ENCODE measurements around the gene DECR2. TPM values are rescaled to one million over a fixed set of nuclear protein-coding genes. Genes with fewer than 3 reads are reported as not detected.
"Not testable (repeated sequence)": the region's sequence is repeated elsewhere in the genome, so short reads cannot be mapped to it uniquely, and the experiment has no call there.

DECR2 gene
- polyA plus RNA-seq, 3 donors from 2014 or later: 3.6 to 12.9 (median 5.4) TPM

- peak overlapping the region in 2 of 5 donors; percentile 5 to 14 for H3K4me3 Mint-ChIP-seq
Observed at GRCh38 chr16:378821-379182, 22.9 kb upstream of the DECR2 start.

DNA sequence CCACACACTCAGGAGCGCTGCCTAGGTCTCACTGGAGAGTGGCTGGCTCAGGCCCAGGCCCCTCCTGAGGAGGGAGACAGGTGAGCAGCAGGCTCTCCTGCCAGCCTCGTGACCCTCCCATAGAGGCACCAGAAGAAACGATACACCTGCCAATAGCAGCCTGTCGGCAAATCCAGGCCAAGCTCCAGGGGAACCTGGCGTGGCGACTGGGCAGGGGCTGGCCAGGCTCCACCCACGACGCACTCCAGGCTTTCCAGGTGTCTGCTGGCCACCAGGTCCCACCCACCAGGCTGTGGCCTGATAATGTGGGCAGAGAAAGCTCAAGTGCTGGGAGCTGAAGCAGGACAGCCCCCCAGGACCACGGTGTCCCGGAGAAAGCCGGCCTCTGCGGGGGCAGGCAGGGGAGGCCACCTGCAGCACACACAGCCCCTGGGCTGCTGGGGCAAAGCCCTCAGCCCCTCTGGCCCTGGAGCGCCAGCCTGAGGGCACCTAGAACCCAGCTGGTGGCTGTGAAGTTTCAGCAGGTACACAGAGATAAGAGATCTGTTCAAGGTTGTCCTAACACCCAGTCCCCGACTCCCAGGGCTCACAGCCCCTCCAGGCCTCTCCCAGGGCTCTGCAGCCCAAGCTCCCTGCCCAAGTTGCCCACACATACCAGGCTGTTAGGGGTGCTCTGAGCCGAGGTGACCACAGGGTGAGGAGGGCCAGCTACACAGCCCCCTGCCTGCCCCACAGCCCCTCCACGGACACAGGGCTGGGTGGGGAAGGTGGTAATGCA is 22.3 kb upstream of the DECR2 start:
- DNase-seq: no peak
- H3K27me3 Mint-ChIP-seq (ENCODE audit: low read depth in 3 of 3): peaks cover 6 to 11% (median 8%) of the 10 kb centered on the region in 3 donors
- no peaks in the 10 kb centered on the region for H3K9me3 Mint-ChIP-seq
- H3K36me3 Mint-ChIP-seq: no peaks in the 10 kb centered on the region
- peak overlapping the region in 3 of 6 donors; percentile 30 to 55 (median 34) for H3K27ac Mint-ChIP-seq
- peaks cover 15 to 24% of the 10 kb centered on the region in 2 donors for H3K4me1 Mint-ChIP-seq
- H3K4me3 Mint-ChIP-seq: peak overlapping the region; percentile 21 to 80 (median 69)

More at GRCh38 chr16:378821-379182, 22.9 kb upstream of the DECR2 start:
- Mint-ChIP-seq H3K9me3 (no peaks in the 10 kb centered on the region), H3K27me3 (ENCODE audit: low read depth in 3 of 3) (peaks cover 6 to 11% (median 8%) of the 10 kb centered on the region in 3 donors), H3K4me1 (peaks cover 15 to 24% of the 10 kb centered on the region in 2 donors), H3K27ac (no peak overlapping the region), H3K36me3 (no peaks in the 10 kb centered on the region)
- no peak for DNase-seq

DNA sequence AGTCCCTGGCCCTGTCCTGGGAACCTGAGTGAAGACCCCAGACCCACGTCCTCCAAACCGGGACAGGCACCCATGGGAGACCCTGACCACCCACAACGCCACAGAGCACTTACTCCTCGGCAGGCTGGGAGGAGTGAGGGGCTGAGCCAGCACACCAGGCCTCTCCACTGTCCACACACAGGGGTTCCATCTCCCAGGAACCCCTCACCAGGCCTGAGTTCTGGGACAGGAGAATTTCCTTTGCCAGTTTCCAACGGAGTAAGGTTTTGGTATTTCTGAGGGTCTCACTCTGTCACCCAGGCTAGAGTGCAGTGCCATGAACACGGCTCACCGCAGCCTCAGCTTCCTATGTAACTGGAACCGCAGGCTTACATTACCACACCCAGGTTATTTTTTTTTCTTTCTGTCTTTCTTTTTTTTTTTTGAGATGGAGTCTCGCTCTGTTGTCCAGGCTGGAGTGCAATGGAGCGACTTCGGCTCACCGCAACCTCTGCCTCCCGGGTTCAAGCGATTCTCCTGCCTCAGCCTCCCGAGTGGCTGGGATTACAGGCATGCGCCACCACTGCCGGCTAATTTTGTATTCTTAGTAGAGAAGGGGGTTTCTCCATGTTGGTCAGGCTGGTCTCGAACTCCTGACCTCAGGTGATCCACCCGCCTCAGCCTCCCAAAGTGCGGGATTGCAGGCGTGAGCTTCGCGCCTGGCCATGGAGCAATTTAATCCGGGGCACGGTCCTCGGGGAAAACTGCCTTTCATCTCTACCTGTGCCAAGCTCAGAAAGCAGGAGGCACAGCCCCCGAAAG is 21.5 kb upstream of the DECR2 start:
- Mint-ChIP-seq H3K36me3 (no peaks in the 10 kb centered on the region), H3K27me3 (ENCODE audit: low read depth in 3 of 3) (peaks cover 6 to 11% (median 8%) of the 10 kb centered on the region in 3 donors), H3K4me3 (peak overlapping the region; percentile 69 to 80 (median 74)), H3K9me3 (no peaks in the 10 kb centered on the region), H3K27ac (peak overlapping the region in 4 of 6 donors; percentile 16 to 77 (median 60)), H3K4me1 (peaks cover 15 to 24% of the 10 kb centered on the region in 2 donors)
- no peak for DNase-seq

DNA sequence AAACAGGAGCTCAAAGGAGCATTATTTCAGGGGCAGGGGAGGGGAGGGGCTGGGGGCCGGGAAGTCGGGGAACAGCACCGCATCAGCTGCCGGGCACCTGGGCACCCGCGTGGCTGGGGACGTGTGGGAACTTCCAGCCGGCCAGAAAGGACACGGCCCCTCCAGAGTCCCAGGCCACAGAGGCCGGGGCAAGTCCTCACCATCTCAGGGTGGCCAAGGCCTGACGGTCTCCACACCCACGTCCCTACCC is 21.0 kb upstream of the DECR2 start:
- H3K27ac Mint-ChIP-seq: peak overlapping the region in 1 of 6 donors; percentile 45
- H3K9me3 Mint-ChIP-seq: no peaks in the 10 kb centered on the region
- H3K4me1 Mint-ChIP-seq: peaks cover 15 to 24% of the 10 kb centered on the region in 2 donors
- DNase-seq: no peak
- H3K27me3 Mint-ChIP-seq (ENCODE audit: low read depth in 3 of 3): peaks cover 6 to 11% (median 8%) of the 10 kb centered on the region in 3 donors
- H3K36me3 Mint-ChIP-seq: no peaks in the 10 kb centered on the region
- H3K4me3 Mint-ChIP-seq: peak overlapping the region; percentile 55 to 80 (median 73)

GRCh38 chr16:381012-381788 is 20.5 kb upstream of the DECR2 start:
- Mint-ChIP-seq H3K27ac (peak overlapping the region in 1 of 6 donors; percentile 45), H3K27me3 (ENCODE audit: low read depth in 3 of 3) (peaks cover 6 to 11% (median 8%) of the 10 kb centered on the region in 3 donors), H3K9me3 (no peaks in the 10 kb centered on the region), H3K36me3 (no peaks in the 10 kb centered on the region), H3K4me3 (peak overlapping the region; percentile 55 to 78 (median 70)), H3K4me1 (peaks cover 15 to 24% of the 10 kb centered on the region in 2 donors)
- DNase-seq: no peak

DNA sequence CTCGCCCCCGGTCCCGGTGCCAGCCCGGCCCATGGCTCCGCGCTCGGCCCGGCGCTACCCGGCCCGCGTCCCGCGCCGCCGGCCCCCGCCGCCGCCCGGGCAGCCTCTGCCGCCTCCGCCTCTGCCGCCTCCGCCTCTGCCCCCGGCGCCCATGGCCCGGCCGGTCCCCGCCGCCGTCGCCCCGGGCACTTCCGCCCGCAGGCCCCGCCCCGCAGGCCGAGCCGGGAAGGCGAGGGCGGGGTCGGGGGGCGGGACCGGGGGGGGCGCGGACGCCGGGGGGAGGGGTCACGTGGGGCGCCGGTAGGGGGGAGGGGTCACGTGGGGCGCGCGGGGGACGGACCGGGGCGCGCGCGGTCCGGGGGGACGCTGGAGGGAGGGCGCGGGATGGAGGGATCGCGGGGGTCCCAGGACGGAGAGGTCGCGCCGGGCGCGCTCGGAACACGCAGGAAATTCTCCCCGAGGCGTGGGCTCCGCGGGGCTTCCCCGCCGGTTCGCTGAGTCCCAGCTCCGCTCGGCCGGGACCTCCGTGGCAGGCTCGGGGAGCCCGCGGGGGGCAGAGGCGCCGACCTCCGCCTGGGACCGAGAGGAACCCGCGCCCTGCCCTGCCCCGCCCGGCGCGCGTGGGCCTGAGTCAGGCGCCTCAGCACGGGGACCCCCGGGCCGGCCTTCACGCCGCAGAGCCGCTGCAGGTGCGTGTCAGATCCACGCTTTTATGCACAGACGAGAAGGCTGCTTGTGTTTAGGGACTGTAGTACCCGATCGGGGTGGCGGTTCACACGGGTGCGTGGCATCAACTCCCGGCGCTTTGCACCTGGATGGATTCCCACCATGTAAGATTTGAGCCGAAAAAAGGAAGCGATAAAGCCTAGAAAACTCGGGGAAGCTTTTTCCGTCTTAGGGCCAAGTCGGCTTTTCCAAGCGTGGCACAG is 19.6 kb upstream of the DECR2 start, which contains the start of gene PGAP6:
PGAP6 (minus strand) TSS at position 190 of the 929 bp plus-strand sequence; CDS start at position 33, 157 bp downstream.
- Mint-ChIP-seq H3K27me3 (ENCODE audit: low read depth in 3 of 3) (peaks cover 6 to 11% (median 10%) of the 10 kb centered on the region in 3 donors), H3K4me1 (peaks cover 15 to 24% of the 10 kb centered on the region in 2 donors), H3K27ac (peak within 1 kb of the TSS in 5 of 6 donors; percentile 72 to 88 (median 82)), H3K4me3 (peak within 1 kb of the TSS; percentile 87 to 91 (median 88)), H3K9me3 (no peaks in the 10 kb centered on the region), H3K36me3 (no peaks in the 10 kb centered on the region)
- peak; percentile 71 to 75 (median 71) for DNase-seq

GRCh38 chr16:383326-384051 is 18.2 kb upstream of the DECR2 start:
- Mint-ChIP-seq H3K9me3 (no peaks in the 10 kb centered on the region), H3K4me3 (peak overlapping the region; percentile 87 to 91 (median 88)), H3K27me3 (ENCODE audit: low read depth in 3 of 3) (peaks cover 6 to 11% (median 10%) of the 10 kb centered on the region in 3 donors), H3K4me1 (peaks cover 15 to 24% of the 10 kb centered on the region in 2 donors), H3K27ac (peak overlapping the region; percentile 1 to 88 (median 77)), H3K36me3 (no peaks in the 10 kb centered on the region)
- DNase-seq: peak in 1 of 3 donors; percentile 34

- H3K36me3 Mint-ChIP-seq: peaks cover 0 to under 1% (median 0%) of the 10 kb centered on the region in 3 donors
- peaks cover 11 to 14% (median 11%) of the 10 kb centered on the region in 3 donors for H3K27me3 Mint-ChIP-seq (ENCODE audit: low read depth in 3 of 3)
- peaks cover 0 to 3% (median 2%) of the 10 kb centered on the region in 6 donors for H3K9me3 Mint-ChIP-seq
- DNase-seq: no peak
- no peak overlapping the region for H3K27ac Mint-ChIP-seq
- H3K4me3 Mint-ChIP-seq: no peak overlapping the region
- peaks cover 18 to 22% of the 10 kb centered on the region in 2 donors for H3K4me1 Mint-ChIP-seq
Observed at GRCh38 chr16:386641-387156, 15.0 kb upstream of the DECR2 start.

- not testable (repeated sequence) for H3K27ac Mint-ChIP-seq, H3K9me3 Mint-ChIP-seq, DNase-seq, H3K4me3 Mint-ChIP-seq, H3K36me3 Mint-ChIP-seq
- Mint-ChIP-seq H3K27me3 (ENCODE audit: low read depth in 3 of 3) (peaks cover 15 to 19% (median 19%) of the 10 kb centered on the region in 3 donors), H3K4me1 (peaks cover 24 to 27% of the 10 kb centered on the region in 2 donors)
Observed at GRCh38 chr16:387761-388666, 13.7 kb upstream of the DECR2 start.

- Mint-ChIP-seq H3K9me3 (peaks cover 0 to 6% (median 3%) of the 10 kb centered on the region in 6 donors), H3K4me1 (peaks cover 20 to 22% of the 10 kb centered on the region in 2 donors), H3K27ac (peak overlapping the region in 1 of 6 donors; percentile 32), H3K27me3 (ENCODE audit: low read depth in 3 of 3) (peaks cover 15% of the 10 kb centered on the region in 3 donors), H3K36me3 (peaks cover 0 to 3% (median 0%) of the 10 kb centered on the region in 3 donors), H3K4me3 (no peak overlapping the region)
- no peak for DNase-seq
Observed at GRCh38 chr16:389352-389751, 12.3 kb upstream of the DECR2 start.

DNA sequence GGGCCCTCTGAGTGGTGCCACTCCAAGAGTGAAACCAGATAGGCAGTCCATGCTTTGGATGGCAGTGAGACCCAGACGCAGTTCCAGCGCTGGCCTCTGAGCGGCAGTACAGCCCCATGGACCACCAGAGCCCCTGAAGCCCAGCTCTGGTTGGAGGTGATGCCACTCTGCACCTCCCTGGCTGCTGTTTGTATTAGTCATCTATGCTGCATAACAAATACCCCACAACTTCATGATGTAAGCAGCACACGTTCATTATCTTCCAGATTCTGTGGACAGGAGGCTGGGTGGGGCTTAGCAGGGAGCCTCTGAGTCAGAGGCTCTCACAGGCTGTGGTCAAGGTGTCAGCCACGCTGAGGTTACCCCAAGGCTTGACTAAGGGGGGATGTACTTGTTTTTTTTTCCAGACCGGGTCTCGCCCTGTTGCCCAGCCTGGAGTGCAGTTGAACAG is 9.8 kb upstream of the DECR2 start:
- peaks cover 29 to 33% of the 10 kb centered on the region in 2 donors for H3K4me1 Mint-ChIP-seq
- peaks cover 0 to 6% (median 3%) of the 10 kb centered on the region in 6 donors for H3K9me3 Mint-ChIP-seq
- H3K4me3 Mint-ChIP-seq: peak overlapping the region; percentile 80 to 88 (median 83)
- peaks cover 0 to 3% (median 0%) of the 10 kb centered on the region in 3 donors for H3K36me3 Mint-ChIP-seq
- H3K27me3 Mint-ChIP-seq (ENCODE audit: low read depth in 3 of 3): peaks cover 18 to 19% (median 18%) of the 10 kb centered on the region in 3 donors
- H3K27ac Mint-ChIP-seq: peak overlapping the region; percentile 94 to 99 (median 96)
- DNase-seq: peak; percentile 93 to 96 (median 95)
